NCI-H82 treated with DMSO at 0.1 percent for 48 hours (cell line): ENCODE data around the gene CHST6.
"Not testable (repeated sequence)": the region's sequence is repeated elsewhere in the genome, so short reads cannot be mapped to it uniquely, and the experiment has no call there.

Experiments
- DNase-seq: peaks from one replicate; lab custom pipeline; 2025; ENCODE audit not compliant: unreplicated experiment; lab: John Stamatoyannopoulos, UW

CHST6 gene

DNA sequence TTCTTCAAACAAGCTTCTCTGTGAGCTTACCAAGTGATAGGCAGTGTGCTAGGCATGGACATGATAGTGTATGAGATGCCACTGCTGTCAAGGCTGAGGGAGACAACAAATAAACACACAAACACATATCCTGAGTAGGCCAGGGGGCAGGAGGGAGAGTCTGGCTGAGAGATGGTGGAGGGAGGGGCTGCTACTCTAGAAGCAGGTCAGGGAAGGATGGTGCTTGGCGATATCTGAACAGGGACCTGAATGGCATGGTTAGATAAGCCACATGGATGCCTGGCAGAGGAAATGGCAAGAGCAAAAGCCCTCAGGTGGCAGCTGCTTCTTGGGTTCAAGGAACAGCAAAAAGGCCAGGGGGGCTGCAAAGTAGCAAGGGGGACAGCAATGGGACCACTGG, 8.6 kb upstream of the CHST6 start:
- DNase-seq = no peak

GRCh38 chr16:75502916-75503605, 7.8 kb upstream of the CHST6 start:
- DNase-seq = no peak

GRCh38 chr16:75501820-75502219, 6.6 kb upstream of the CHST6 start:
- not testable (repeated sequence) for DNase-seq

DNA sequence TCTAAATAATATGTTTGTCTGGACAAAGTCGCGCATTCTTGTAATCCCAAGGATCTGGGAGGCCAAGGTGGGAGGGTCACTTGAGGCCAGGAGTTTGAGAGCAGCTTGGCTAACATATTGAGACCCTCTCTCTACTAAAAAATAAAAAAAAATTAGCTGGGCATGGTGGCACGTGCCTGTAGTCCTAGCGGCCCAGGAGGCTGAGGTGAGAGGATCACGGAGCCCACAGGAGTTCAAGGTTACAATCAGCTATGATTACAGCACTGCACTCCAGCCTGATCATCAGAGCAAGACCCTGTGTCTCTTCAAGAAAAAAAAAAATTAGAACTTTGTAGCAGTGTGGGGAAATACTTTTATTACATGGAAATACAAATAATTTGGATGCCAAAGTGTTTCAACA, 6.1 kb upstream of the CHST6 start:
- no peak for DNase-seq

GRCh38 chr16:75498605-75499322, 3.5 kb upstream of the CHST6 start:
- not testable (repeated sequence) for DNase-seq

GRCh38 chr16:75497558-75497957, 2.3 kb upstream of the CHST6 start:
- DNase-seq = no peak

- DNase-seq = no peak
Measured at GRCh38 chr16:75494661-75495075, 573 bp downstream of the CHST6 start.

DNA sequence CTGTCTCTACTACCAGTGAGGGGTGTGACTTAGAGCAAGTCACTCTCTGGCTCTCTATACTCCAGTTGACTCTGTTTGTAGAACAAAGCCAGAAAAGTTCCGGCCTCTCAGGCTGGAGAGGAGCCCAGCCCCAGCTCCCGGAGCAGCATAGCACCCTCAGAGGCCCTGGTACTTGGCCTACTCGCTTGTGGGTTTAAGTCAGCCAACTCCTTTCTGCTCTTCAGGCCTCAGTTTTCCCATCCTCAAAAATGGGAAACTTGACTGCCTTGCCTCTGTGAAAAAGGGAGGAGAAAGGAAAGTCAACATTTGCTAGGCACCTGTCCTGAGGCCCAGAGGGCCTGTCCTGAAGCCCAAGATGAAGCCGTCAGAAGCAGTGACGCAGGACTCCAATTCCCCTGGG, 1.1 kb downstream of the CHST6 start:
- no peak for DNase-seq

- DNase-seq = no peak
Measured at GRCh38 chr16:75491876-75492275, 3.4 kb downstream of the CHST6 start.

DNA sequence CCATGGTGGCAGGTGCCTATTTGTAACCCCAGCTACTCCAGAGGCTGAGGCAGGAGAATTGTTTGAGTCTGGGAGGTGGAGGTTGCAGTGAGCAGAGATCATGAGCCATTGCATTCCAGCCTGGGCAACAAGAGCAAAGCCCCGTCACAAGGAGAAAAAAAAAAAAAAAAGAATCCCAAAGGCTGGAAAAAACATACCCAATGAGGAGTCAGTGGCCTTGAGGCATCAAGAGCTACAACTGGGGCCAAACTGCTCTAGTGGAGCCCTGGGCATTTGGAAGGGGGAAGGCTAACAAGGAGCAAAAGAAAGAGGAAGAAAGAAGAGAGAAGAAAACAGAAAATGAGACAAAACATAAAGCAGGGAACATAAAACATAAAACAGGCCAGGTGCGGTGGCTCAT, 6.9 kb downstream of the CHST6 start:
- DNase-seq = no peak

DNA sequence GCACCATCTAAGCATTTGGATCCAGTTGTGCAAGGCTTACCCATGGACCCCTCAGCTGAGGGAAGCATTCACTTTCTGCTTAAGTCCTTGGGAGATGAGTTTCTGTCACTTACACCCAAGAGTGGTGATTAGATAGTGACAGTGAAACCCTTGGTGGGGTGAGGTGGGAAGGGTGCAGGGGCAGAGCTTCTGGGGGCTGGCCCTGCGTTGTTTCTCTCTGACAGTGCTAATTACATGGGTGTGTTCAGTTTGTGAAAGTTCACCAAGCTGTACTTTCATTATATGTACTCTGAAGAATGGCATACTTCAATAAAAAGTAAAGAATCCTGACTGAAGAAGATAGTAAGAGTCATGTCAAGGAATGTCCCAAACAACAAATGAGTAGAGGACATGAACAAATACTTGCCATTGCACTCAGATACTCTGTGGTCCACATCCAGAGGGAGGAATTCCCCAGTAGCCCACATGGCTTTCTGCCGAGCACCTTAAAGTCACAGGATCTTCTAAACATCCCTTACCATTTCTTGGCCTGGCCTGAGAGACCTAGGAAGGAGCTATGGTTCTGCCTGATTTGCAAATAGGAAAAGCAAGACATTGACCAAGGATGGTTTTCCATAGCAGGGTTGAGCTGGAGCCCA, 8.4 kb downstream of the CHST6 start:
- no peak for DNase-seq

DNA sequence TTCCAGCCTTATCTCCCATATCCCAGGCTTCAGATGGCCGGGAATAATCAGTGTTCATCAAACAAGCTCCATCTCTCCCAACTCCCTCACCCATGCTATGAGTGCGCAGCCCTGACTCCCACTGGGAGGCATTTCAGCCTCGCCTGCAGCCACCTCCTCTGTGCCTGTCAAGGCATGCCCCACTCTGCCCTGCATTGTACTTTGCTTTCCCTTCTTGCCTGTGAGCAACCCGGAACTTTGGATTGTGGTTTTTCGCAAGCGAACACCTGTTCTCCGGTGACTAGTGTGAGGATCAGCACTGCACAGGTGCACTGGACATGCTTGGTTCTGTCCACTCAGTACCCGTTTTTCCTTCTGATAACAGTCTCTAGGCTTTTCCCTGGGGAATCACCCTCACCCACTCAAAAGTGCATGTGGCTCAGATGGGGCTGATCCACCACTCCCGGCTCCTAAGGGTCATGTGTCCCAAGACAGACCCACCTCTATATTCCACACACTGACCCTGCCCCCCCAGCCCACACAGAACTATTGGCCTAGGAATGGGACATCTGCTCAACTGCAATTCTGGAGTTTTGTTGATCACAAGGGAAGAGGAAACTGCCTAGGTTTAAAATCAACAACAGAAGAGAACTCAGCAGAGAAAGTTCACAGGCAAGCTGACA, 9.1 kb downstream of the CHST6 start:
- no peak for DNase-seq

- DNase-seq = no peak
Measured at GRCh38 chr16:75485230-75486013, 9.8 kb downstream of the CHST6 start.

DNA sequence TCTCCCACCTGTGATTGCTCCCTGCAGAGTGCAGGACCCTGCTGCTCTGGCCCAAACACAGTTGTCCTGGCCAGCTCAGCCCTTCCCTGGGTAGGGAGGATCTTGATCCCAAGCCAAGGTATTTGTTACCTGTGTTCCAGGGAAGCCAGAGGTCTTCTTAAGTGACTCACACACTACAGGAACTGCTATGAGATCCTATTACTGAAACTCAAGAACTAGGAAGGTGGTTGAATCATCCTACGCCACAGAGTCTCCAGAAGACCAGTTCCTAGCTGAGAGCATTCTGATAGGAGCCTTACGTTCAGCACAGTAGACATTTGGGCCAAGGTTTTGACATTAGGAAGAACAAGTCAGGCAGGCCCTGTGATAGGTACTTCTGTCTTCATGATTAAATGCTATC, 12.0 kb downstream of the CHST6 start:
- no peak for DNase-seq

GRCh38 chr16:75482434-75483205, 12.6 kb downstream of the CHST6 start:
- DNase-seq = no peak

- DNase-seq = no peak
Measured at GRCh38 chr16:75481475-75481874, 13.8 kb downstream of the CHST6 start.

GRCh38 chr16:75479421-75479990, 15.7 kb downstream of the CHST6 start:
- no peak for DNase-seq

DNA sequence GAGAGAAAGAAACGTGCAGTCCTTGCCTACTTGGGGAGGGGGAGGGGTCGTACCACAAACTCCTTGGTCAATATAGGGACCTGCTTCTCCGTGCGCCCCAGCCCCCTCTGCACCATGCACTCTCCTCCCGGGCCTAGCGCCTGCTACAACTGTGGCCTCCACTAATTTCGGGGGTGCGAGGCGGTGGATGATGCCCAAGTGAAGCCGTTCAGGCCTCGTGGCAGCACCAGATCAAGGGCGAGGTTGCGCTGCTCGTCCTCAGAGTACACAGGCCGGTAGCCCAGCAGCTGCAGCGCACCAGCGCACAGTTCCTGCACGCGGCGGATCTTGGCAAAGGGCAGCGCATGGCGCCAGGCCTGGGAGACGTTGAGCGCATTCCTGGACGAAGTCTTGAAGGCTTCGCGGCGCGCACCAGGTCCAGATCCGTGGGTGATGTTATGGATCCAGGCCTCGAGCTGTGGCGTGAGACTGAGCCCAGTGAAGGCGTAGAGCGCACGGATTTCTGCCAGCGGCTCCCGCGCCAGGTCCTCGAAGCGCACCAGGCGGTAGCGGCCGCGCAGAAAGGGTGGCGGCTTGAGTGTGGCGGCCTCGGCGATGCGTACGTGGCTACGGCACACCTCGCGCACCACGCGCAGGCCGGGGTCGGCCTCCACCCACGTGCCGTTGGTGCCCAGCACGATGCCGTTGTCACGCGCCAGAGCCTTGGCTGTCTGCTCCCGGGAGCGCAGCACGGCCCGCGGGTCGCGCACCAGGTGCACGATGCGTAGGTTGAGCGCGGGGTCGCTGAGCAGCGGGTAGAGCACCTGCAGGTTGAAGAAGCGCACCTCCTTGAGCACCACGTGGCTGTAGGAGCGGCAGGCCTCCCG, 16.5 kb downstream of the CHST6 start:
- no peak for DNase-seq
